C4-2B (cell line): ENCODE results near the gene ASAP2.

ENCODE experiments used
- CTCF ChIP-seq: fragments of 450-650 bp; conservative IDR thresholded peaks from 2 replicates; pipeline ENCODE4 v1.5.1; 2017; ENCODE audit warnings: mild to moderate bottlenecking
- ZFX ChIP-seq: fragments of 450-650 bp; IDR thresholded peaks from 2 replicates; pipeline ENCODE4 v1.6.1; 2017

GRCh38 chr2:9374071-9374730 lies 167.6 kb downstream of the ASAP2 start:
- TF ChIP-seq CTCF (no peak), ZFX (no peak)
